GM21423 (cell line): ENCODE measurements around the gene DELE1.
"Not testable (repeated sequence)": the region's sequence is repeated elsewhere in the genome, so short reads cannot be mapped to it uniquely, and the experiment has no call there.

Experiments
- ATAC-seq: cut with Tn5 transposase; IDR thresholded peaks from one replicate; pipeline ENCODE4 v1.9.1; 2021; ENCODE audit warnings: mild to moderate bottlenecking, moderate library complexity; ENCODE audit not compliant: unreplicated experiment

The DELE1 gene

GRCh38 chr5:141883184-141883891, 40.3 kb upstream of the DELE1 start:
- ATAC-seq: no peak

- ATAC-seq: no peak
Observed at GRCh38 chr5:141883892-141884318, 39.8 kb upstream of the DELE1 start.

GRCh38 chr5:141889282-141889871, 34.3 kb upstream of the DELE1 start:
- ATAC-seq: no peak

GRCh38 chr5:141890429-141890828, 33.2 kb upstream of the DELE1 start:
- ATAC-seq: not testable (repeated sequence)

DNA sequence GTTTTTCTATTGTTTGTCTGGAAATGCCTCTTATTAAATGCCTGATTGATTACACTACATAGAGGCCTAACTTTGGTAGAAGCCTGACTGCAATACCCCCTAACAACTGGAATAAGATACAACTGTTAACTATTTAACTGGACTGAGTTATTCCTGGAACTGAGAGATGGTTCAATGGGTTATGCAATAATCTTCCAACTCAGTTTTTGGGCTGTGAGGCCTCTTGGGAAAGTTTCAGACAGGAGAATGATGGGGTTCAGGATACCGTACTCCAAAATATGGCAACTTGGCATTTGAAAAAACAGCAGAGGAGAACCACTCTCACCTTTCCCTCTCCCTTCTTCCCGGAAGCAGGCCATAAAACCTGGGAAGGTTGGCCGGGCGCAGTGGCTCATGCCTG, 26.2 kb upstream of the DELE1 start:
- no peak for ATAC-seq

DNA sequence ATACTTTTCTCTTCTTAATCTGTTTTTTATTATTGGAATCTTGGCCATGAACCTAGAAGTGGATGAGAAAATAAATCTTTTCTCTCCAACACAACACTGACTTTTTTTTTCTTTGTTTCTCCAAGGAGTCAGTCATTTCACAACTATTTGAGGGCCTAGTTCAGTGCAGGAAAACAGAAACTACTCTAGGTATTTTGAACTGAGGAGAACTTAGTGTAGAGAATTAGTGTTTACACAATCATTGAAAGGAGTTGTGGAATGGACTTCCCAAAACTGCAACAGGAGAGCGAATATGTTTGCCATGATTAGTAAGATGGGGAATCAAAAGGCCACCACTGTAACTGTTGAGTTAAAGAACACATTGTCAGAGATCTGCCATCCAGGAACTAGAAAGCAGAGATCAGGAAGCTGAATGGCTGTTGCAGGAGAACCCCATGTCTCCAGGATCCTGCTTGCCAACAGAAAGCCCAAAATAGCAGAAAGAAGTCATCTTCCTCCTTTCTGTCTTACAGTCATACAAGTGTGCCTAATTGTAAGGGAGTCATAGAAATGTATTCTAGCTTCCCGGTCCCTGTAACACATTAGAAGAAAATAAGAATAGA, 25.1 kb upstream of the DELE1 start:
- ATAC-seq: no peak

GRCh38 chr5:141902015-141902814, 21.5 kb upstream of the DELE1 start:
- no peak for ATAC-seq

DNA sequence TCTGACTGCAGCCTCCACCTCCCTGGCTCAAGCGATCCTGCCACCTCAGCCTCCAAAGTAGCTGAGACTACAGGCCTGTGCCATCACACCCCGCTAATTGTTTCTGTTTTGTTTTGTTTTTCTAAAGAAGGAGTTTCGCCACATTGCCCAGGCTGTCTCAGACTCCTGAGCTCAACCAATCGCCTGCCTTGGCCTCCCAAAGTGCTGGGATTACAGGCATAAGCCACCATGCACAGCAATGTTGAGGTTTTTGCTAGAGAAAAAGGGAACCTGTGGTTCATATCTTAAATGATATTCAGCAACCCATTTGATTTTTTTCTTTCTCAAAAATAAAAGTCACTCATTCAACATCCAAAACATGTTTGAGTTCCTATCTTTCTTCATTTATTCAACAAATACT, 20.4 kb upstream of the DELE1 start:
- no peak for ATAC-seq

DNA sequence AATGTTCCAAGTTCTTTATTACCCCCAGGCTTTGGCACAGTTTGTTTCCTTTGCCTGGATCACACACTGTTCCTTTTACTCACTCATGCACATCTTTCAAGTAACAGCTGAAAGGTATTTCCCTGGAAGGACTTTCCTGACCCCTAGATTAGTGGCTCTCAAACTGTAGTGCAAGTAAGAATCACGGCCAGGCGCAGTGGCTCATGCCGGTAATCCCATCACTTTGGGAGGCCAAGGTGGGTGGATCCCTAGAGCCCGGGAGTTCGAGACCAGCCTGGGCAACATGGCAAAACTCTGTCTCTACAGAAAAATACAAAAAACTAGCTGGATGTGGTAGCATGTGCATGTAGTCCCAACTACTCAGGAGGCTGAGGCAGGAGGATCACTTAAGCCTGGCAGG, 19.1 kb upstream of the DELE1 start:
- no peak for ATAC-seq

- no peak for ATAC-seq
Observed at GRCh38 chr5:141906517-141906916, 17.2 kb upstream of the DELE1 start.

DNA sequence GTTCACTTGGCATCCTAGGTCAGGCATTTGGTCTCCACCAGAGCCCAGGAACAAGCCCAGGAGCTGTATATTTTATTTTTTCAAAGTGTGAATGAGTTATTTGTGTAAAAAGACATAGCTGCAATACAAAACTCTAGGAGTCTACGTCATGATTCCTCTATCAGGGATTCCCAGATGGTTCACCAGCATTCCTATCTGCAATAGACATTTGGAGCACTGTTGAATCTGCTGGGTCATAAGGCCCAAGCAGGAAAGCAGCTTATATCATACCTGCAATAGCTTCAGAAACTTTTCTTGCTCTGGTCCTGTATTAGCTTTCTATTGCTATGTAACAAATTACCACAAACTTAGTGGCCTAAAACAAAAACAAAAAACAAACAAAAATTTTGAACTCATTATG, 16.7 kb upstream of the DELE1 start:
- no peak for ATAC-seq

DNA sequence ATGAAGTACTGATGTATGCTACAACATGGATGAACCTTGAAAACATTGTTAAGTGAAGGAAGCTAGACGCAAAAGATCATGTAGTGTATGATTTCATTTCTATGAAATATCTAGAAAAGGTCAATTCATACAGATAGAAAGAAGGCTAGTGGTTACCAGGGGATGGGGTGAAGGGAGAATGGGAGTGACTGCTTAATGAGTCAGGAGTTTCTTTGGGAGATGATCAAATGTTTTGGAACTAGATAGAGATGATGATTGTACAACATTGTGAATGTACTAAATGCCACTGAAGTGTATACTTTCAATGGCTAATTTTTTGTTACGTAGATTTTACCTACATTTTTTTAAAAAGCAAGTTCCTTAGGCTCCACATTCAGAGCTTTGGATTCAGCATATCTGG, 14.9 kb upstream of the DELE1 start:
- ATAC-seq: no peak

DNA sequence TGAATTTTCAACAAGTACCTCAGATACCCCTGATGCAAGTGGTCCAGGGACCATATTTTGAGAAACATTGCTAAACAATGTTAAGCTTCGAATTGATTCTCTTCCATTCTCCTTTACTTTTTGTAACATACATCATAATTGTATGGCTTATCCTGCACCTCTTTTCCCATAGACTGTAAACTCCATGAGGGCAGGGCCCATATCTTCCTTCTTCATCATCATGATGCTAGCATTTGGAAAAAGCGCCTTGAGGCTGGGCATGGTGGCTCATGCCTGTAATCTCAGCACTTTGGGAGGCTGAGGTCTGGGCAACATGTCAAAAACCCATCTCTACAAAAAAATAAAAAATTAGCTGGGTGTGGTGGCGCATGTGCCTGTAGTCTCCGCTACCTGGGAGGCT, 14.5 kb upstream of the DELE1 start:
- ATAC-seq: no peak

- no peak for ATAC-seq
Observed at GRCh38 chr5:141910271-141910673, 13.4 kb upstream of the DELE1 start.

DNA sequence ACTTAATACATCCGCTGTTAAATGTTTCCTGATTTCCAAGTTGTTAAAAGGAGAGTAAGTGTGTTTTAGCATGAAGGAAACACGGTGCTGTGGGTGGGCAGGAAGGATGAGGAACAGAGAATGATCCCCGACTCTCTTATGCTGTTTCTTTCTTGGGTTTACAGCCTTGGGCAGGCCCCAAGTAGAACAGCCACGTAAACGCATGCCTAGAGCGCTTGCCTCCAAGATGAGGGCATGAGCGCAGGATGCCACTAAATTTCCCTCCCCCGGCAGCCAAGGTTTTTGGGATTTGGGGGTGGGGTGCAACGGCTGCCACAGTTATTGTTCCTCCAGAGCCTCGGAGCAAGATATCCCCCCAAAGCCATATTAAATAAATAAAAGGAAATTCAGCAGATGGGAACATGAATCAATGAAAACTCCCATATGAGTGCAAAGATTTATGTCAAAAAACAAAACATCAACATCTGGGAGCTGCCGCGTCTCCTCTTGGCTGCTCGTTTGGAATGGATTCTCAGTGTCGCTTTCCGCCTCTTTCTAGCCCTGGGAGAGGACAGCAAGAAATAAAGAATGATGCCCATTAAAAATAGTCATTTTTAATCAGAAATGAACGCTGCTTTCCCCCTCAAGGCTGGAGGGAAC, 10.0 kb upstream of the DELE1 start:
- ATAC-seq: no peak

- ATAC-seq: peak; percentile 68
Observed at GRCh38 chr5:141914199-141914743, 9.4 kb upstream of the DELE1 start.

DNA sequence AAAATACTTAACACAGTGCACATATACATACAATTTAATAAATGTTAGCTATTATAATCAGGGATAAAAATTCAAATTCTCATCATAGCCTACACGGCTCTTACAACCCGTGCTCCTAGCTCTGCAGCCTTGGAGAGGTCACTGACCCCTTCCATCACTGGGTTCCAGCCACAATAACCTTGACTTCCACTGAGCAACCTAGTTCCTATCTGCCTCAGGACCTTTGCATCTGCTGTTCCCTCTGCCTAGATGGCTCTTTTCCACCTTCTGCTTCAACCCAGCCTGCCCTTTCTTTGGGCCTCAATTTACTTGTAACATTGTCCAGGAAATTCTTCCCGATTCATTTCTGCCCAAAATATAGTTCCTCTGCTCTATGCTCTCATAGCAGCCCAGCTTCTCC, 8.9 kb upstream of the DELE1 start:
- no peak for ATAC-seq

DNA sequence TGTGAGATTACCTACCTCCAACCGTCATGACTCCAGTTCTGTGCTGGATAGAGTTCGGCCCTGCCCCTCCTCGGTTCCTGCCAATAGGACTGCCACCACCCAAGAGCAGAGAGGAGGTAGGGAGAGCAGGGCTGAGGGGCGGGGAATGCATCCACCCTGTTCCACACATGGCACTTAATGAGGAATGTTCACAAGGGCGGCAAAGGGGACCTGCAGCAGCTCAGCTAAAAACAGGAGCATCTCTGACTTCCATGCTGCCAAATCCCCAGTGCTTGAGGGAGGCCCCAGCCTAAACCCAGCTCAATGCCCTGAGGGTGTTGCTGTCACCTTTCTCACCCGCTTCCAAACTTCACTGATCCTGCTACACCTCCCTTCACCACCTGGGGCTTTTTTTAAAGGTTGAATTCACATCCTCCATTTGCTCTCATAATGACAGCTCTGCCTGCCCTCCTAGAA, 7.8 kb upstream of the DELE1 start:
- ATAC-seq: no peak

- ATAC-seq: no peak
Observed at GRCh38 chr5:141916522-141916921, 7.1 kb upstream of the DELE1 start.

DNA sequence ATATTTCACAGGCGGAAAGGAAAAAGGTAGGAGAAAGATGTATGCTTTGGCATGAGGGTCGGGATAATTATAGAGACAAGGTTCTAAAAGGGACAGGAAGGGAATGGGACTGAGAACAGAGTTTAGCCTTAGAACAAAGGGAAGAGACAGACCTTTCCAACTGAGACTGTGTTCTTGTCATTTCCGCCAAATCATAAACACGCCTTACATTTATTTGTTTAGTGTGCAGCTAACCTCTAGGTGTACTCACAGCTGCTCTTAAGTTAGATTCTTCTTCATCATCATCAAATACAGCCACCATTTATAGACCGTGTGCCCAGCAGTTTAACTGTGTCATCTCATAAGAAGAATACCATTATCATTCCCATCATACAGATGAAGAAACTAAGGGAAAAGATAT, 5.9 kb upstream of the DELE1 start:
- ATAC-seq: no peak
